BLaER1 treated with 17β-estradiol and CSF1 and Interleukin-3, amounts not matched to agents 10 nM and 100 nM (cell line): ENCODE results near the gene NBEAL1.
"Not testable (repeated sequence)": the region's sequence is repeated elsewhere in the genome, so short reads cannot be mapped to it uniquely, and the experiment has no call there.

Experiments used
- H3K27ac ChIP-seq, 11 experiments: shearing (Covaris generic); formaldehyde crosslinking; 2 replicates each; pipeline ENCODE4 v1.8.1; 2022
- H3K27me3 ChIP-seq, 11 experiments: shearing (Covaris generic); formaldehyde crosslinking; 2 replicates each; pipeline ENCODE4 v1.8.1; 2022
- H3K36me3 ChIP-seq, 11 experiments: shearing (Covaris generic); formaldehyde crosslinking; 2 replicates each; pipeline ENCODE4 v1.8.1; 2022
- H3K4me1 ChIP-seq, 10 experiments: shearing (Covaris generic); formaldehyde crosslinking; 2 replicates each; pipeline ENCODE4 v1.8.1; 2022
- H3K4me2 ChIP-seq, 11 experiments: shearing (Covaris generic); formaldehyde crosslinking; 2 replicates each; pipeline ENCODE4 v1.8.1; 2022
- H3K4me3 ChIP-seq, 10 experiments: shearing (Covaris generic); formaldehyde crosslinking; 2 replicates each; pipeline ENCODE4 v1.8.1; 2022
- H3K9ac ChIP-seq, 11 experiments: shearing (Covaris generic); formaldehyde crosslinking; 2 replicates each; pipeline ENCODE4 v1.8.1; 2022
- H3K9me3 ChIP-seq, 11 experiments: shearing (Covaris generic); formaldehyde crosslinking; replicated peaks in 1 of 11; 2 replicates each; pipeline ENCODE4 v1.8.1; 2022
- H4K20me1 ChIP-seq, 11 experiments: shearing (Covaris generic); formaldehyde crosslinking; 2 replicates each; pipeline ENCODE4 v1.8.1; 2022
- Cebpa-rat ChIP-seq, 11 experiments: shearing (Covaris generic); IDR thresholded peaks; 2 replicates each; pipeline ENCODE4 v1.8.1; 2022

The NBEAL1 gene

GRCh38 chr2:203112342-203112741 lies 97.7 kb downstream of the NBEAL1 start:
- Histone ChIP-seq H3K4me3 (no peak overlapping the region), H3K27ac (no peak overlapping the region), H4K20me1 (no peaks in the 10 kb centered on the region), H3K27me3 (no peaks in the 10 kb centered on the region), H3K9ac (no peak overlapping the region), H3K9me3 (no peaks in the 10 kb centered on the region), H3K36me3 (peaks cover 0 to 94% (median 12%) of the 10 kb centered on the region in 11 experiments; a peak in 13 of 22 replicates), H3K4me1 (no peaks in the 10 kb centered on the region), H3K4me2 (no peak overlapping the region)
- TF ChIP-seq Cebpa-rat (IDR thresholded peaks at IDR 0.05), result no peak

GRCh38 chr2:203115201-203115700 lies 100.6 kb downstream of the NBEAL1 start:
- peaks cover 0 to 74% (median 12%) of the 10 kb centered on the region in 11 experiments; a peak in 11 of 22 replicates for H3K36me3 ChIP-seq
- not testable (repeated sequence) for H4K20me1 ChIP-seq, H3K4me2 ChIP-seq, H3K27me3 ChIP-seq, H3K27ac ChIP-seq, H3K9ac ChIP-seq, H3K4me1 ChIP-seq, H3K4me3 ChIP-seq, H3K9me3 ChIP-seq

DNA sequence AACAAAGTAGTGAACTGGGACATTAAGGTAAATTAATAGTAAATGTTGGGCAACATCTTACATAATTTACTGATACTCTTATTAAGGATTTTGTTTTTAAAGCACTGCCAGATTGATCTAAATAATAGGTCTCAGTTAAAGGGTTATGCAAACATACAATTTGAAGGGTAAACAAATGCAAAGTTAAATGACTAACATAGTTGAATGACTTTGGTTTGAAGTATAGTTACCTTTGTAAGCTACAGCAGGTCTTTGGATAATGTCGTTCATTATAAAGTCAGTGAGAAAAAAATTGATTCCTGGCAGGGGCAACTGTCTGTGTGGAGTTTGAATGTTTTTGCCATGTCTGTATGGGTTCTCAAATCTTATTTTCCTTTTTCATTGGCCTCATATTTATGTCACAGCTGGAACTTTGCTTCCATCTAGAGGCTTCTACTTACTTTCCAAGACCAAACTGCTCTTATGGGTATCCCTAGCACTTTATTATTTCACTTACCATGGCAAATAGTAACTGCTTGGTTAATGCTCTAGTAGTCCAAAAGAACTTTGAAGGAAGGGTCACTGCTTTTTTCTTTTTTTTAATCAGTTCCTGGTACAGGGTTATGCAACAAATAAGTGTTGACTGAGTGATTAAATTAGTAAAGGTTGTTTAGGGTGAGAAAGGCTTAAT lies 107.8 kb downstream of the NBEAL1 start:
- no peak overlapping the region for H3K9ac ChIP-seq
- no peaks in the 10 kb centered on the region for H3K9me3 ChIP-seq
- no peak for TF ChIP-seq Cebpa-rat (IDR thresholded peaks at IDR 0.05)

GRCh38 chr2:203126996-203127395 lies 112.3 kb downstream of the NBEAL1 start:
- Histone ChIP-seq H3K4me2 (no peak overlapping the region), H3K4me1 (no peaks in the 10 kb centered on the region), H3K36me3 (peaks cover 0 to 77% (median 0%) of the 10 kb centered on the region in 11 experiments; a peak in 5 of 22 replicates), H3K9ac (no peak overlapping the region), H3K27ac (no peak overlapping the region), H3K27me3 (no peaks in the 10 kb centered on the region), H4K20me1 (no peaks in the 10 kb centered on the region), H3K9me3 (no peaks in the 10 kb centered on the region), H3K4me3 (no peak overlapping the region)
- no peak for TF ChIP-seq Cebpa-rat (IDR thresholded peaks at IDR 0.05)

More for the DNA sequence above, 107.8 kb downstream of the NBEAL1 start:
- H3K4me1 ChIP-seq, result no peaks in the 10 kb centered on the region
- no peak overlapping the region for H3K4me2 ChIP-seq
- H3K36me3 ChIP-seq, result peaks cover 0 to 45% (median 0%) of the 10 kb centered on the region in 11 experiments; a peak in 4 of 22 replicates
- no peak overlapping the region for H3K27ac ChIP-seq
- H4K20me1 ChIP-seq, result no peaks in the 10 kb centered on the region
- H3K27me3 ChIP-seq, result no peaks in the 10 kb centered on the region
- no peak overlapping the region for H3K4me3 ChIP-seq

DNA sequence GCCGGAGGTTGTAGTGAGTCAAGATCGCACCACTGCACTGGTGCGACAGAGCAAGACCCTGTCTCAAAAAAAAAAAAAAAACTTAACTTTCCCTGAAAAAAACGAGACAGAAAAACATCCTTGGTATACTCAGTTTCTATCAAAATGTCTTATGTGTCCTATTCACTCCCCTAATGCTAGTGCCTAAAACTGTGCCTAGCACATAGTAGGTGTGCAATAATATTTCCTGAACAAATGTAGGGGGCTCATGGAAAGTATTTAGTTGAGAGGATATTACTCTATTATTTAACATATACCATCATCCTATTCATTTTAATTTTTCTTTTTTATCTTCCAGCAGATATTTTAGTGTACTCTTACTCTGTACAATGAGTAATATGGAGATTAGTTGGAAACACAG lies 120.4 kb downstream of the NBEAL1 start:
- Histone ChIP-seq H3K4me1 (no peaks in the 10 kb centered on the region), H4K20me1 (no peaks in the 10 kb centered on the region), H3K27me3 (no peaks in the 10 kb centered on the region), H3K27ac (no peak overlapping the region), H3K4me3 (no peak overlapping the region), H3K9me3 (no peaks in the 10 kb centered on the region), H3K4me2 (no peak overlapping the region), H3K9ac (no peak overlapping the region), H3K36me3 (peaks cover 0 to 60% (median 0%) of the 10 kb centered on the region in 11 experiments; a peak in 3 of 22 replicates)
- TF ChIP-seq Cebpa-rat (IDR thresholded peaks at IDR 0.05), result no peak

GRCh38 chr2:203143391-203143790 lies 128.7 kb downstream of the NBEAL1 start:
- Histone ChIP-seq H3K4me3 (no peak overlapping the region), H3K9ac (no peak overlapping the region), H3K36me3 (peaks cover 0 to 55% (median 0%) of the 10 kb centered on the region in 11 experiments; a peak in 4 of 22 replicates), H3K9me3 (no peaks in the 10 kb centered on the region), H3K4me1 (peaks cover 0 to 7% (median 0%) of the 10 kb centered on the region in 10 experiments; a peak in 1 of 20 replicates), H3K27me3 (no peaks in the 10 kb centered on the region), H3K27ac (no peak overlapping the region), H3K4me2 (no peak overlapping the region), H4K20me1 (no peaks in the 10 kb centered on the region)
- TF ChIP-seq Cebpa-rat (IDR thresholded peaks at IDR 0.05), result no peak

- Histone ChIP-seq H3K27me3 (no peaks in the 10 kb centered on the region), H3K4me2 (no peak overlapping the region), H3K9me3 (no peaks in the 10 kb centered on the region), H3K27ac (no peak overlapping the region), H4K20me1 (no peaks in the 10 kb centered on the region), H3K36me3 (peaks cover 0 to 67% (median 0%) of the 10 kb centered on the region in 11 experiments; a peak in 9 of 22 replicates), H3K4me1 (peaks cover 0 to 8% (median 0%) of the 10 kb centered on the region in 10 experiments; a peak in 1 of 20 replicates), H3K4me3 (no peak overlapping the region), H3K9ac (no peak overlapping the region)
- TF ChIP-seq Cebpa-rat (IDR thresholded peaks at IDR 0.05), result no peak
Observed at GRCh38 chr2:203149194-203149593, 134.5 kb downstream of the NBEAL1 start.

- Histone ChIP-seq H3K27ac (no peak overlapping the region), H3K4me3 (no peak overlapping the region), H4K20me1 (no peaks in the 10 kb centered on the region), H3K4me1 (no peaks in the 10 kb centered on the region), H3K36me3 (peaks cover 0 to 64% (median 0%) of the 10 kb centered on the region in 11 experiments; a peak in 8 of 22 replicates), H3K27me3 (no peaks in the 10 kb centered on the region), H3K4me2 (no peak overlapping the region), H3K9me3 (no peaks in the 10 kb centered on the region), H3K9ac (no peak overlapping the region)
- no peak for TF ChIP-seq Cebpa-rat (IDR thresholded peaks at IDR 0.05)
Observed at GRCh38 chr2:203155406-203155805, 140.7 kb downstream of the NBEAL1 start.

GRCh38 chr2:203162722-203163121 lies 148.0 kb downstream of the NBEAL1 start:
- H3K9ac ChIP-seq, H3K4me2 ChIP-seq, H3K27me3 ChIP-seq, H3K27ac ChIP-seq, H3K4me1 ChIP-seq, H4K20me1 ChIP-seq, H3K4me3 ChIP-seq, H3K9me3 ChIP-seq: not testable (repeated sequence)
- H3K36me3 ChIP-seq, result peaks cover 0 to 64% (median 0%) of the 10 kb centered on the region in 11 experiments; a peak in 6 of 22 replicates
